ENCODE results near the gene MAFG.
A peak's percentile ranks its signal among the peaks of the same experiment; 100 is the strongest.

The MAFG gene

DNA sequence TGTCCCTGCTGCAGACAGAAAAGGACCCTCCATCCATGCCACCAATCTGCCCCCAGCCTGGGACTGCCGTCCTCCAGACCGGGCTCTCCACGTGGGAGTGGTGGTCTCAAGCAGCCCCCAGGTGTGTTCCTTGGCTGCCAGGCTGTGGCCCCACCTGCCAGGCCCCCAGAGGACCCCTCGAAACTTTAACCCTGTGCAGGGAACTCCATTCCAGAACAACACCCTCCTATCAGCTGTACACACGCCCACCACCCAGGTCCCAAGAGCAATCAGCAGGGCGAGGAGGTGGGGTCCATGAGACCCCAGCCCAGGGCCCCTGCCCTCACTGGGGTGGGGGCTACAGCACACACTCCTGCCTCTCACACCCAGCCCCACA lies 8.2 kb upstream of the MAFG start:
- no peak for DNase-seq

- no peak for DNase-seq
Measured at GRCh38 chr17:81934850-81935708, 7.5 kb upstream of the MAFG start.

GRCh38 chr17:81934098-81934757 lies 6.7 kb upstream of the MAFG start:
- no peak for DNase-seq

GRCh38 chr17:81933178-81933699 lies 5.7 kb upstream of the MAFG start:
- no peak for DNase-seq

- no peak for DNase-seq
Measured at GRCh38 chr17:81932333-81932983, 4.9 kb upstream of the MAFG start.

DNA sequence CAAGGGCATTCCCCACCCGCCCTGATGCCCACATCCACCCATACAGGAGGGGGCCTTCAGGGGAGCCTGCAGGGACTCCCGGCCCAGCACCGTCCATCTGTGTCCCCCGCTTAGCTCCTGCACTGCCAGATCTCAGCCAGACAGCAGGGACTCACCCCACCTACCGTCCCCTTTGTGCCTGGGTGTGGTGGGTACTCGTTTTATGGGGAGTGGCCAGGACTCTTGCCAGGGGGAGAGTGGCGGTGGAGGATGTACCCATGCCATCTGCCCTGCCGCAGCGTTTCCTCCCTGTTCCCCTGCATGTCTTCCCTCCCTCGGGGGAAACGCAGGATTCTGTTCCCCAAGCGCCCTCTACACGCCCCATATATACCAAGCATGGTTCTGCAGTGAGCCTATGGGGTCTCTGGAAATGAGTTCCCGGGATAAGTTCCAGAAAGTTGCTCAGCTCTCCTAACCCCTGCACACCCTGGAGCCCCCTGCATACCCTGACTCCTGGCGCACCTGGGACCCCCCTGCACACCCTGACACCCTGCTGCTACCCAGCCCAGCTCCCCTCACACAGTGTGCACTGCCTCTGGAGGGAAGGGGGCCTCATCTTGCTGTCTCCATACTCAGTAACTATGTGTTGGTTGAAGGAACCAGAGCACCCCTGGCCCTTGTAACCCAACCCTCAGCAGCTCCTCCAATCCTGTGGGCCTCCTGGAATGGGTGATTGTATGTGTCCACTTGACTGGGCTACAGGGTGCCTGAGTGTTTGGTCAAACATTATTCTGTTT lies 4.2 kb upstream of the MAFG start:
- DNase-seq = no peak

DNA sequence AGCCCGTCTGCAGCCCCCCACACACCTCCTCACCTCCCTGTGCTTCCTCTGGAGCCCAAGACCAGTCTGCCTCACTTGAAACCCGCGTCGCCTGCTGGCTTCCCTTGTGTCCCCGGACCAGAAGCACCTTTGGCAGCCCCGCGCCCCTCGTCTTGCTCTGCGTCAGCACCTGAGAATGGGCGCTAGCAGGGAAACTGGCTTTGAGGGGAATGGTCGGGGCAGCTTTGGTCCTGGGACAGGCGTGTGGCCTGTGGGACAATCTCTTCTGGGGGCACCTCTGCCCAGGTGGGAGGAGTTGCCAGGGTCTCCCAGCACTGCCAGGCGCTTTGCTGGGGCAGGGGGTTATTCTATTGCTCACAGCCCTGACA lies 3.6 kb upstream of the MAFG start:
- DNase-seq = no peak

DNA sequence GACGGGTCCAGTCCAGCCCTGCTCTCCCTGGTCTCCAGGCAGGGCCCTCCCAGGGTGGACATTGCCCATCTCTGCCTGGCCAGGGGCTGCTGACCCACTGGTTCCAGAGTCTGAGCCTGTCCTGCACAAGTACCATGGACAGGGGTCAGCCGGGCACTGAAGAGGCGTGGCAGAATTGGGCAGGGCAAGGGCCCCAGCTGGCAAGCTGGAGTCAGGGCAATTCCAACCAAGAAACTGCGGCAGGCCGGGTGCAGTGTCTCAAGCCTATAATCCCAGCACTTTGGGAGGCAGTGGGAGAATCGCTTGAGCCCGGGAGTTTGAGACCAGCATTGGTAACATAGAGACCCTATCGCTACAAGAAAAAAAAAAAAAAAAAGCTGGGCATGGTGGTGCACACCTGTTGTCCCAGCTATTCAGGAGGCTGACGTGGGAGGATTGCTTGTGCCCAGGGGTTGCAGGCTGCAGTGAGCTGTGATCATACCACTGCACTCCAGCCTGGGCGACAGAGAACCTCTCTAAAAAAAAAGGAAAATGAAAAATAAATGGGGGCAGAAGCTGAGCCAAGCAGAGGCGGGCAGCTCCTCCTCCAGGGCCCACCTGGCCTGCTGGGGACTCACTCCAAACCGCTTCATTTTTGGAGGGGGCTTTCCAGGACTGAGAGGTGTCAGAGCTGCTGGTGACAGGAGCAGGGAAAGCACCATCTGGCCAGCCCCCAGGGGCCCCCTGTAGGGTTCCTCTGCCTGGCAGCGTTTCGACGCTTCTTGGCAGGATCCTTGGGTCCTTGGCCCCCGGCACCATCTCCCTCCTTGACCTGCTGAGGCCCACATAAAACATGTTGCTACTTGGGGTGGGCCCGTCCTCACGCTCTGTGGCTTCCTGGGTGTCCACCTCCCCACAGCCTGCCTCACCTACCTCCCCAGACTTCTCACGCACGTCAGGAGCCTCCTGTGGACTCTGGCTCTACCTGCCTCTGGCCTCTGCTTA lies 2.9 kb upstream of the MAFG start:
- no peak for DNase-seq

DNA sequence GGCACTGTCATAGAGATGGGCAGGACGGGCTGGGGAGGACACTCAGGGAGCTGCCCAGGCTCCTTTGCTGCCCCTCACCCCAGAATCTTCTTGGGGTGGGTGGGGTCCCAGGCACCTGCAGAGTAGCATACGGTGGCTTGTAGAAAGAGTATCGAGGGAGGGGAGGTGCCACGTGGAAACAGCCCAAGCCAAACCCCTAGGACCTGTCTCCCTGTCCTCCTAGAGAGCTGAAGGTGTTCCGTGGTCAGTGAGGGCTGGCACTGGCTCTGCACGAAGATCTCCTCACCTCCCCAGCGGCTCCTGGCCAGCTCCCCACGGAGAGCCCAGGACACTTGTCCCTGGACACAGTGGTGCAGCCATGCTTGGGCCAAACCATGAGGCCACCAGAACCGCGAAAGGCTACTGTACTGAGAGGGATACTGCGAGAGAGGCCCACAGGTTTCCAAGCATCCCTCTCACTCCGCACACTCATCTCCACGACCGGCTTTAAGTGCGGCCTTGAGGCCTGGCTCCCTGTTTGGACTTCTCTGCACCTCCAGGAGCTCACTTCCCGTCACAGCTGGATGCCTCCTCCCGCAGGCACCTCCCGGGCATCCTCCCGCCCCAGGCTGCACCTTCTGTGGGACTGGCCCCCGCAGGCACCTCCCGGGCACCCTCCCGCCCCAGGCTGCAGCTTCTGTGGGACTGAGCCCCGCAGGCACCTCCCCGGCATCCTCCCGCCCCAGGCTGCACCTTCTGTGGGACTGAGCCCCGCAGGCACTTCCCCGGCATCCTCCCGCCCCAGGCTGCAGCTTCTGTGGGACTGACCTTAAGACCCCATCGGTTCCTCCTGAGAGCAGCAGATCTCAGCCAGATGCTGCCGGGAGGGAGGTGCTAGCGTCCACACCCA lies 2.0 kb upstream of the MAFG start:
- no peak for DNase-seq

DNA sequence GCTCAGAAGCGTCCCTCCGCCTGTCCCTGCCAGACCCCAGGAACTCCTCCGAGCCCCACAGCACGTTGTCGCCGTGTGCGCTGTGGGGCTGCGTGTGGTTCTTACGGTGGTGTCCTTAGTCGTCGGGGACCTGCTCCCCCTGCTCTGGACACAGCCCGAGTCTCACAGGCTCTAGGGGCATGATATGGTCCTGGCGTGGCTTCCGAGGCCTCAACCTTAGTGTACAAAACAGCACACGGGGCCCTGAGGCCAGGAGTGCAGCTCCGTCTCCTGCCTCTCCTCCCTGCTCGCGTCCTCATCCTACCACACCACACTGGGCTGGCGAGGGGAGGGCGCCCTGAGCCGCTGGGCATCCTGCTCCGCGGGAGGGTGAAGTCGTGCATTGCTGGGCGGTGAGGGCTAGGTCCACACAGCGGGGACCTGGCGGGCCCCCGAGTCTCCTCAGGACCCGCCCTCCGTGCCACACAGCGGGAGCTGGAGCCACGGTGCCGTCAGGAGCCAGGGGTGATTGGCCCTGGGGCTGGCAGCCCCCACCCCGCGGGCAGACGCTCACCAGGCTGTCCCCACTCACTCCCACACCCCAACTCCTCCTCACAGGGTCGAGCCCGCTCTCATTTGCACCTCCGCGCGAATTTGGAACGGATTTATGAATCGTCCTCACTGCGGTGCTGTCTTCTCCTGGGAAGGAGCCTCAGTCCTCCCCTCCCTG lies 1.2 kb upstream of the MAFG start:
- no peak for DNase-seq

DNA sequence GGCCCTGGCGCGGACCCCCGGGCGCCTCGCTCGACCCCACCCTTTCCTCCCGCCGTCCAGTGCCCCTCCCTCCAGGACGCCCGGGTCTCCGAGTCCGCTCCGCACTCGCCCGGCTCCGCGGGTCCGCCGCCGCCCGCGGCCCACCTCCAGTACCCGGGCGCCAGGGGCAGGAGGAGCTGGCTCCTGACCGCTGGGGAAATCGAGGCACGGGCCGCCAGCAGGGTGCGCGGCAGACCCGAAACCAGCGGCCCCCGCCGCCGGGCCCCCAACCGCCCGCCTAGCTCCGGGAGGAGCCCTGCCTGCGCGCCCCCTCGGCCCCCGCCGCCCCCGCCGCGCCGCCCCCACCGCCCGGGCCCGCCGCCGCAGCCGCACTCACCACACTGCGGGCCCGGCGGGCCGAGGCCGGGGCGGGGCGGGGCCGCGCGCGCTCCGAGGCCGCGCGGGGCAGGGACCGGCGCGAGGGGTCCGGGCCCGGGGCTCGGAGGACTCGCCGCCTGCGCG lies 333 bp downstream of the MAFG start:
- no peak for DNase-seq

DNA sequence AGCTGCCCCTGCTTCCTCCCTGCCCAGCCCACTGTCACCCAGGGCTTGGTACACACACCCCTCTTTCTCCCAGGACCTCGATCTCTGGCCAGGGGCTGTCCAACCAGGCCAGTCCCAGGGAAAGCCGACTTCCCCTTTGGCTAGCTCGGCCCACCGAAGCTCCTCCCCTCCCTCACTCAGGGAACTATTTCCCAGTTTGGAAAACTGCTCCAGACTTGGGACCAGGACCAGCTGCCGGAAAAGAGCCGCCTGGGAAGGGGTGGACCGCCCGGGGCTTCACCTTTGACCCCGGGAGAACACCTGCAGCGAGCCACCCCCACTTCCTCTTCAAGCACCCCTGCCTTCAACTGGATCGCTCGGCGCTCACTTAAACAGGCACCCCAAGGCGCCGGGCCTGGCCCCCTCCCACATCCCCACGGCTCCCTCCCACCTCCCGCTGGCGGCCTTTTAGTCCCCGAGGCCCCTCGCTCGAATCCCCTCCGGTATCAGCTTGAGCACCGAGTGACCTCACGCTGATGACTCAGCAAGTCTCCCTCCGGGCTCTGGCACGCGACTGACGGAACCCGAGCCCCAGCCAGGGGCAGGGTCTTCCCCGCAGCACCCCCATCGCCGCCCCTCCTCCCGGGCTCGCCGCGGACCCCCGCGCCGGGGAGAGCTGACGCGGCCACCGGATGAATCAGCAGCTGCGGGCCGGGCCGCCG lies 934 bp downstream of the MAFG start:
- DNase-seq = peak; percentile 38

DNA sequence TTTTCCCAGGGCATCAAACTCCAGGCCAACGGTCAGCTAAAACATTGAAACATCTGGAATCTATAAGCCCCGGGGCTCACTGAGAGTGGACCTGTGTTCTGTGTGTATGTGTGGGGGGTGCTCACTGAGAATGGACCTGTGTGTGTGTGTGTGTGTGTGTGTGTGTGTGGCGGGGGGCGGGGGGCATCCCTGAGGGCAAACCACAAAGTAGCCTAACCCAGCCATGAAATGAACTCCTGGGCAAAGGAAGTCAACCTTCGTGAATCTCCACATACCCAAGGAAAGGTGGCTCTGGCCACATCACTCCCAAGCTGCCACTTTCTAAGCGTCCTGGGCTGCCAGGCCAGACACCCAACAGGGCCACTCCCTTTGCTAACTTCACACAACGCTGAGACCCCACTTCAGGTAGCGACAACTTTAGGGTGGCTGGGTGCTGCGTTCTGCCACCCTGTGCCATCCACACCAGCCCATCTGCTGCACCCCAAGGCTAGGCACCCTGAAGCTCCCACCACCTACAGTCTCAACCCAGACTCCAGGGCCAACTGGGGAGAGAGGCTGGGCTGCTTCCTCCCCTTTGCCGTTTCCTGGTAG lies 1.6 kb downstream of the MAFG start:
- no peak for DNase-seq

- DNase-seq = no peak
Measured at GRCh38 chr17:81924557-81925532, 2.7 kb downstream of the MAFG start.

GRCh38 chr17:81923302-81924260 lies 4.0 kb downstream of the MAFG start:
- DNase-seq = no peak
